Panc1 (cell line): ENCODE data around the gene HNRNPAB. TPM values are rescaled to one million over a fixed set of nuclear protein-coding genes. Genes with fewer than 3 reads are reported as not detected.

Experiments
- ATAC-seq: fragments of 200-7000 bp; cut with Tn5 transposase; 2 replicates; pipeline ENCODE4 v1.9.1; 2020; ENCODE audit warnings: mild to moderate bottlenecking, moderate library complexity
- BruUV-seq: library from RNA; stranded (reverse); fragments of 400-500 nt; replicated peaks from 2 replicates; lab custom pipeline; 2021; lab: Mats Ljungman, UMichigan
- CTCF ChIA-PET: fragments of 300-600 bp; sonication (Branson Sonifier 250); formaldehyde crosslinking; loops from one replicate; lab custom pipeline; 2022; ENCODE audit warnings: antibody characterized with exemption; lab: Charles Lee
- POLR2A ChIA-PET: fragments of 300-600 bp; sonication (Branson Sonifier 250); formaldehyde crosslinking; loops from one replicate; lab custom pipeline; 2022; ENCODE audit warnings: antibody characterized with exemption; lab: Charles Lee
- DNase-seq: peaks from one replicate; pipeline ENCODE4 v3.0.0-alpha.2; 2010; ENCODE audit warnings: low read depth, low spot score
- H3K27ac ChIP-seq: 2 replicates; pipeline ENCODE4 v1.5.1; 2011; ENCODE audit warnings: mild to moderate bottlenecking, low read length, inconsistent platforms
- H3K27me3 ChIP-seq: fragments of 200-500 bp; sonication (Bioruptor generic); 2 replicates; pipeline ENCODE4 v1.6.0; 2014; ENCODE audit warnings: low read length, inconsistent platforms; ENCODE audit not compliant: control insufficient read depth, insufficient read depth
- H3K36me3 ChIP-seq: fragments of 200-500 bp; sonication (Bioruptor generic); 2 replicates; pipeline ENCODE4 v1.5.1; 2014; ENCODE audit warnings: inconsistent platforms, mild to moderate bottlenecking, low read length, moderate library complexity; ENCODE audit not compliant: control insufficient read depth, insufficient read depth
- H3K4me1 ChIP-seq: 2 replicates; pipeline ENCODE4 v1.5.1; 2011; ENCODE audit warnings: inconsistent platforms, mild to moderate bottlenecking, low read length, moderate library complexity; ENCODE audit not compliant: control insufficient read depth, insufficient read depth
- H3K4me3 ChIP-seq, 2 experiments: 2 replicates each; pipeline ENCODE4 v1.5.1; 2011 to 2012; ENCODE audit warnings: low read depth in 2 of 2, low read length in 2 of 2, mild to moderate bottlenecking in 2 of 2, inconsistent platforms in 1 of 2, moderate library complexity in 1 of 2
- H3K9me3 ChIP-seq: fragments of 200-500 bp; sonication (Bioruptor generic); 2 replicates; pipeline ENCODE4 v1.5.1; 2014; ENCODE audit warnings: low read depth, mild to moderate bottlenecking, inconsistent platforms, low read length, moderate library complexity; ENCODE audit not compliant: control insufficient read depth, insufficient read depth
- POLR2AphosphoS5 ChIP-seq: IDR thresholded peaks from 2 replicates; pipeline ENCODE4 v1.6.1; 2012; ENCODE audit warnings: mild to moderate bottlenecking, low read depth, low read length, moderate library complexity
- SIN3A ChIP-seq: IDR thresholded peaks from 2 replicates; pipeline ENCODE4 v1.6.1; 2012; ENCODE audit warnings: low read depth, mild to moderate bottlenecking, low read length, moderate library complexity, borderline replicate concordance; ENCODE audit not compliant: insufficient read depth
- TCF7L2 ChIP-seq: IDR thresholded peaks from 2 replicates; pipeline ENCODE4 v1.6.1; 2011; ENCODE audit warnings: mild to moderate bottlenecking, low read depth, low read length, inconsistent platforms
- in situ Hi-C: cut with HindIII; loops from 2 replicates; pipeline ENCODE4 v1.10.0; 2016; ENCODE audit warnings: low sequenced_read_pairs, low pct_unique_long_range_greater_than_20kb
- intact Hi-C: fragments of 100-400 bp; cut with micrococcal nuclease; formaldehyde crosslinking; loops from one replicate; pipeline ENCODE4 v1.10.0; 2022; ENCODE audit not compliant: unreplicated experiment
- total RNA-seq: library from RNA; stranded (reverse); gene quantifications from one replicate; pipeline ENCODE4 v1.2.1, GENCODE V29; 2021; ENCODE audit not compliant: unreplicated experiment
- TF ChIP-seq, protein P1 (sequence below): fragments of 450-650 bp; IDR thresholded peaks from 2 replicates; pipeline ENCODE4 v1.5.1; 2017; ENCODE audit warnings: mild to moderate bottlenecking
- TF ChIP-seq, protein P2 (sequence below), 2 experiments: IDR thresholded peaks; 2 replicates each; pipeline ENCODE4 v1.6.1; 2011 to 2012; ENCODE audit warnings: low read depth in 2 of 2, control low read depth in 1 of 2, low read length in 1 of 2, mild to moderate bottlenecking in 1 of 2, moderate library complexity in 1 of 2; ENCODE audit not compliant: insufficient read depth in 1 of 2

HNRNPAB gene
- total RNA-seq, 1 experiment from 2014 or later = 273 TPM

DNA sequence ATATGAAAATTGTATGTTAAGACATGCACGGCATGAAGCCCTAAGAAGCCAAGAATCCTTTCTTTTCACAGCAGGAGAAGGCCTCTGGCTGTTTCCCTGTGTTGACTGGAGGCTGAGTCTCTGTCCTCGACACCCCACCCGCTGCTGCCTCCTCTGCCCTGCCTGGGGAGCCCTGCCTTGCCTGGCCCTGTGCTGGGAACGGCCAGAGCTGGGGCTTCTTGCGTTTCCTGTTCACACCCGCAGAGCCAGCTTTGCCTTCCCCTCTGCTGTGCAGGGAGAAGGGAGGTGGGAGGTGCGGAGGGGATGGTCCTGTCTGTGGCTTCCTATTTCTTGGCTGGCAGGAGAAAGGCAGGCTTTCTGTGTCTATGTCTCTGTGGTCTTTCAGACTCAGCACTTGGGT lies 10.3 kb upstream of the HNRNPAB start:
- ATAC-seq = no peak
- POLR2A ChIA-PET = no interaction called here
- in situ Hi-C loops = no loop called here

DNA sequence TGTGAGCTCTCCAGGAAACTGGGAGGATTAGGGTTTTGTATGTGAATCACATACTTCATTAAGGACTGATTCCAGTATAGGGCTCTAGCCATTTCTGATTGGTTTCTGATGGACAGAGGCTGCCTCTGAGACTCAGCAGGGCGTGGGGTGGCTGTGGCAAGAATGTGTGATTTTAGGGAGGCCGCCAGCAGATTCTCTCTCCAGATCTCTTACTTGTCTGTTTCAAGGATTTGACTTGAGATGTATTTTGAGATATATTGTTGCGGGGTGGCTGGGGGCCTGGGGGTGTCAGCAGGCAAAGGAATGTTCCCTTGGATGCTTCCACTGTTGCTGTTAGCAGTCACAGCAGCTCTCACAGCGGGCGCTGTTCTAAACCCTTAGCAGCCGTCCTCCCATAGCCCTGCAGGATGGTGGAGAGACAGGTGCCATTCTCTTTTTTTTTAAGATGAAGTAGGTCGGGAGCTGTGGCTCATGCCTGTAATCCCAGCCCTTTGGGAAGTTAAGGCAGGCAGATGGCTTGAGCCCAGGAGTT lies 8.0 kb upstream of the HNRNPAB start:
- no peak for TF ChIP-seq SIN3A
- TF ChIP-seq POLR2AphosphoS5 = no peak
- TF ChIP-seq, protein P1, sequence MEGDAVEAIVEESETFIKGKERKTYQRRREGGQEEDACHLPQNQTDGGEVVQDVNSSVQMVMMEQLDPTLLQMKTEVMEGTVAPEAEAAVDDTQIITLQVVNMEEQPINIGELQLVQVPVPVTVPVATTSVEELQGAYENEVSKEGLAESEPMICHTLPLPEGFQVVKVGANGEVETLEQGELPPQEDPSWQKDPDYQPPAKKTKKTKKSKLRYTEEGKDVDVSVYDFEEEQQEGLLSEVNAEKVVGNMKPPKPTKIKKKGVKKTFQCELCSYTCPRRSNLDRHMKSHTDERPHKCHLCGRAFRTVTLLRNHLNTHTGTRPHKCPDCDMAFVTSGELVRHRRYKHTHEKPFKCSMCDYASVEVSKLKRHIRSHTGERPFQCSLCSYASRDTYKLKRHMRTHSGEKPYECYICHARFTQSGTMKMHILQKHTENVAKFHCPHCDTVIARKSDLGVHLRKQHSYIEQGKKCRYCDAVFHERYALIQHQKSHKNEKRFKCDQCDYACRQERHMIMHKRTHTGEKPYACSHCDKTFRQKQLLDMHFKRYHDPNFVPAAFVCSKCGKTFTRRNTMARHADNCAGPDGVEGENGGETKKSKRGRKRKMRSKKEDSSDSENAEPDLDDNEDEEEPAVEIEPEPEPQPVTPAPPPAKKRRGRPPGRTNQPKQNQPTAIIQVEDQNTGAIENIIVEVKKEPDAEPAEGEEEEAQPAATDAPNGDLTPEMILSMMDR = no peak
- TF ChIP-seq, protein P2, sequence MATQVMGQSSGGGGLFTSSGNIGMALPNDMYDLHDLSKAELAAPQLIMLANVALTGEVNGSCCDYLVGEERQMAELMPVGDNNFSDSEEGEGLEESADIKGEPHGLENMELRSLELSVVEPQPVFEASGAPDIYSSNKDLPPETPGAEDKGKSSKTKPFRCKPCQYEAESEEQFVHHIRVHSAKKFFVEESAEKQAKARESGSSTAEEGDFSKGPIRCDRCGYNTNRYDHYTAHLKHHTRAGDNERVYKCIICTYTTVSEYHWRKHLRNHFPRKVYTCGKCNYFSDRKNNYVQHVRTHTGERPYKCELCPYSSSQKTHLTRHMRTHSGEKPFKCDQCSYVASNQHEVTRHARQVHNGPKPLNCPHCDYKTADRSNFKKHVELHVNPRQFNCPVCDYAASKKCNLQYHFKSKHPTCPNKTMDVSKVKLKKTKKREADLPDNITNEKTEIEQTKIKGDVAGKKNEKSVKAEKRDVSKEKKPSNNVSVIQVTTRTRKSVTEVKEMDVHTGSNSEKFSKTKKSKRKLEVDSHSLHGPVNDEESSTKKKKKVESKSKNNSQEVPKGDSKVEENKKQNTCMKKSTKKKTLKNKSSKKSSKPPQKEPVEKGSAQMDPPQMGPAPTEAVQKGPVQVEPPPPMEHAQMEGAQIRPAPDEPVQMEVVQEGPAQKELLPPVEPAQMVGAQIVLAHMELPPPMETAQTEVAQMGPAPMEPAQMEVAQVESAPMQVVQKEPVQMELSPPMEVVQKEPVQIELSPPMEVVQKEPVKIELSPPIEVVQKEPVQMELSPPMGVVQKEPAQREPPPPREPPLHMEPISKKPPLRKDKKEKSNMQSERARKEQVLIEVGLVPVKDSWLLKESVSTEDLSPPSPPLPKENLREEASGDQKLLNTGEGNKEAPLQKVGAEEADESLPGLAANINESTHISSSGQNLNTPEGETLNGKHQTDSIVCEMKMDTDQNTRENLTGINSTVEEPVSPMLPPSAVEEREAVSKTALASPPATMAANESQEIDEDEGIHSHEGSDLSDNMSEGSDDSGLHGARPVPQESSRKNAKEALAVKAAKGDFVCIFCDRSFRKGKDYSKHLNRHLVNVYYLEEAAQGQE (IDR thresholded peaks at IDR 0.05; ENCODE audit: insufficient read depth in 1 of 2, low read depth in 2 of 2, low read length in 1 of 2) = no peak
- TF ChIP-seq TCF7L2 = no peak
- in situ Hi-C loops = no loop called here
- ChIA-PET CTCF (interaction anchor here (0.5 to 0.6 kb wide), 2 partner anchors 46 to 135 kb away, joined by 3 to 11 read pairs; no protein-coding TSS in a partner anchor), POLR2A (interaction anchor here (0.7 kb wide), 1 partner anchor 16 kb away, joined by 3 read pairs; no protein-coding TSS in a partner anchor)
- no TSS peak for BruUV-seq
- Histone ChIP-seq H3K27ac (no peak overlapping the region), H3K4me1 (peaks cover 3% of the 10 kb centered on the region; the same call in 1 of the 2 replicates), H3K27me3 (no peaks in the 10 kb centered on the region), H3K9me3 (no peaks in the 10 kb centered on the region), H3K36me3 (no peaks in the 10 kb centered on the region), H3K4me3 (no peak overlapping the region)
- ATAC-seq (no peak), DNase-seq (no peak)
- intact Hi-C loops = no loop called here

More for the DNA sequence above, 10.3 kb upstream of the HNRNPAB start:
- CTCF ChIA-PET = no interaction called here
- DNase-seq = no peak
- Histone ChIP-seq H3K4me3 (no peak overlapping the region), H3K9me3 (no peaks in the 10 kb centered on the region), H3K27ac (no peak overlapping the region), H3K36me3 (no peaks in the 10 kb centered on the region), H3K4me1 (no peaks in the 10 kb centered on the region), H3K27me3 (no peaks in the 10 kb centered on the region)
- intact Hi-C loops = no loop called here
- TF ChIP-seq, protein P1 = no peak
- TF ChIP-seq, protein P2 (IDR thresholded peaks at IDR 0.05; ENCODE audit: insufficient read depth in 1 of 2, low read depth in 2 of 2, low read length in 1 of 2) = no peak
- TF ChIP-seq TCF7L2 = no peak
- BruUV-seq = no TSS peak
